Neural crest cell (in vitro differentiated cells): ENCODE results near the gene SIPA1L3. TPM values are rescaled to one million over a fixed set of nuclear protein-coding genes. Genes with fewer than 3 reads are reported as not detected.

Experiments
- DNase-seq: peaks from one replicate; pipeline ENCODE4 v3.0.0; 2021; ENCODE audit warnings: low read depth, mixed read lengths, low spot score
- H3K27ac Mint-ChIP-seq: one replicate; pipeline ENCODE4 v1.8.0; 2021; ENCODE audit warnings: mild to moderate bottlenecking, mixed read lengths; ENCODE audit not compliant: unreplicated experiment
- H3K27me3 Mint-ChIP-seq: 2 replicates; pipeline ENCODE4 v1.8.0; 2021; ENCODE audit warnings: low read depth, mild to moderate bottlenecking, mixed read lengths
- H3K36me3 Mint-ChIP-seq: 2 replicates; pipeline ENCODE4 v1.8.0; 2021; ENCODE audit warnings: low read depth, mild to moderate bottlenecking, mixed read lengths
- H3K4me1 Mint-ChIP-seq: 2 replicates; pipeline ENCODE4 v1.8.0; 2021; ENCODE audit warnings: mixed read lengths
- H3K4me3 Mint-ChIP-seq: one replicate; pipeline ENCODE4 v1.8.0; 2021; ENCODE audit warnings: mild to moderate bottlenecking, mixed read lengths
- H3K9me3 Mint-ChIP-seq: 2 replicates; pipeline ENCODE4 v1.8.0; 2021; ENCODE audit warnings: mixed read lengths
- total RNA-seq: library from RNA; stranded (reverse); gene quantifications from 2 replicates; pipeline ENCODE4 v1.2.1, GENCODE V29; 2021
- TF ChIP-seq, protein P1 (sequence below): fragments of 200-600 bp; sonication (generic); conservative IDR thresholded peaks from 2 replicates; pipeline ENCODE4 v1.5.0; 2021; ENCODE audit warnings: antibody characterized with exemption, mild to moderate bottlenecking

SIPA1L3 gene
- total RNA-seq, 1 donor from 2014 or later: 41.2 TPM

DNA sequence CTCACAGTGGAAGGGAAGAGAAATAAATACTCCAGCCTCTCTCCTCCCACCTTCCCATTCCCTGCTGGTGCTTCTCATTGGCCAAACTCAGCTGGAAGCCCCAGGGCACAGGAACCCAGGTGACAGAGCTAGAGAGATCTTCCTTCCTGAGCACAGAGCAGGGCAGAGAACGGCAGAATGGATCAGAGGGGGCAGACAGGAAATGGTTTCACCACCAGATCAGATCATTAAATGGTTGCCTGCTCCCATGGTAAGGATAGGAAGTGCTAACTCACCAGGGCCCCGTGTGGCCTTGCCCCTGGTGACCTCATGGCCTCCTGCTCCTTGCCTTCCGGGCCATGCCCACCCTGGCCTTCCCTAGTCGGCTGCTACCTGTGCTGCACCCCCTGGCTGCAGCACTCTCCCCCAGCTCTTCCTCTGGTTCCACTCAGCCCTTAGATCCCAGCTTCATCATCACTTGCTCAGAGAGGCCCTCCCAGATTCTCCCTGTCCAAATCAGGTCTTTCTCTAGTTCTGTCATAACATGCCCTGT, 208.3 kb downstream of the SIPA1L3 start:
- TF ChIP-seq, protein P1, sequence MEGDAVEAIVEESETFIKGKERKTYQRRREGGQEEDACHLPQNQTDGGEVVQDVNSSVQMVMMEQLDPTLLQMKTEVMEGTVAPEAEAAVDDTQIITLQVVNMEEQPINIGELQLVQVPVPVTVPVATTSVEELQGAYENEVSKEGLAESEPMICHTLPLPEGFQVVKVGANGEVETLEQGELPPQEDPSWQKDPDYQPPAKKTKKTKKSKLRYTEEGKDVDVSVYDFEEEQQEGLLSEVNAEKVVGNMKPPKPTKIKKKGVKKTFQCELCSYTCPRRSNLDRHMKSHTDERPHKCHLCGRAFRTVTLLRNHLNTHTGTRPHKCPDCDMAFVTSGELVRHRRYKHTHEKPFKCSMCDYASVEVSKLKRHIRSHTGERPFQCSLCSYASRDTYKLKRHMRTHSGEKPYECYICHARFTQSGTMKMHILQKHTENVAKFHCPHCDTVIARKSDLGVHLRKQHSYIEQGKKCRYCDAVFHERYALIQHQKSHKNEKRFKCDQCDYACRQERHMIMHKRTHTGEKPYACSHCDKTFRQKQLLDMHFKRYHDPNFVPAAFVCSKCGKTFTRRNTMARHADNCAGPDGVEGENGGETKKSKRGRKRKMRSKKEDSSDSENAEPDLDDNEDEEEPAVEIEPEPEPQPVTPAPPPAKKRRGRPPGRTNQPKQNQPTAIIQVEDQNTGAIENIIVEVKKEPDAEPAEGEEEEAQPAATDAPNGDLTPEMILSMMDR: no peak
- Mint-ChIP-seq H3K36me3 (peaks cover 34% of the 10 kb centered on the region), H3K27me3 (no peaks in the 10 kb centered on the region), H3K4me3 (no peak overlapping the region), H3K4me1 (no peaks in the 10 kb centered on the region), H3K9me3 (no peaks in the 10 kb centered on the region), H3K27ac (peak overlapping the region; percentile 87)
- no peak for DNase-seq

DNA sequence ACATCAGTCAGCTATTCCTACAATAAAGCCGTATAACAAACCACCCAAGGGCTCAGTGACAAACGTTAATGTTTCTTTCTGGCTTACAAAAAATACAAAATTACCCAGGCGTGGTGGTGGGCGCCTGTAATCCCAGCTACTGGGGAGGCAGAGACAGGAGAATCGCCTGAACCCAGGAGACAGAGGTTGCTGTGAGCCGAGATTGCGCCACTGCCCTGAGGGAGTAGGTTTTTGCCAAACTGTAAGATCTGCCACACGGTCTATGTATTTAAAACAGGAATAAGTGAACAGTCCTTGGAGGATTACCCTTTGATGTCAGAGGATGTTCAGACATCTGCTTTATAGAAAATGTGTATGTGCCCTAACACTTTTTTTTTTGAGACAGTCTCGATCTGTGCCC, 211.2 kb downstream of the SIPA1L3 start:
- H3K27ac Mint-ChIP-seq: no peak overlapping the region
- H3K36me3 Mint-ChIP-seq: peaks cover 40% of the 10 kb centered on the region
- peaks cover 4% of the 10 kb centered on the region for H3K9me3 Mint-ChIP-seq
- H3K4me3 Mint-ChIP-seq: no peak overlapping the region
- no peaks in the 10 kb centered on the region for H3K4me1 Mint-ChIP-seq
- no peak for DNase-seq
- TF ChIP-seq, protein P1: no peak
- H3K27me3 Mint-ChIP-seq: no peaks in the 10 kb centered on the region

DNA sequence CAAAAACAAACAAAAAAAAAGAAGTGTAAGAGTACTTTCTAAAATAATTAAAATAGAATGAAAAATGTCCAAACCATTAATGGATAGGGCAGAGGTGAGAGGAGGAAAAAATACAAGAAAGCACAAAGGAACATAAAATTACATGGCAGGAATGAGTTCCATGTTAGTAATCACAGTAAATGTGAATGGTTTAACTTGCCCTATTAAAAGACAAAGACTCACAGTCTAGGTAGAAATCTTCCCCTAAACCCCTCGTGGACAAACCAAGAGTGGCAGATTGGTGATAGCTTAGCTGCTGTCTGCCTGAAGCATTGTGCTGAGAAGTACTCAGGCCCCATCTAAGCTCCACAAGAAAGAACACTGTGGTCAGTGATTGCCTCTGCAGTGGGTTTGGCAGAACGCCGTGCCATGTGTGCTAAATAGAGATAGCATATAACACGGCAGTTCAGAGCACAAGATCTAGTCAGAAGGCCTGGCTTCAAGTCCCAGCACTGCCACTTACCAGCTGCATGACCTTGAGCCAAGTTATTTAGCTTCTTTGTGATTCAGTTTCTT, 213.5 kb downstream of the SIPA1L3 start:
- no peak for DNase-seq
- peaks cover 41% of the 10 kb centered on the region for H3K36me3 Mint-ChIP-seq
- no peaks in the 10 kb centered on the region for H3K27me3 Mint-ChIP-seq
- no peaks in the 10 kb centered on the region for H3K4me1 Mint-ChIP-seq
- H3K4me3 Mint-ChIP-seq: no peak overlapping the region
- TF ChIP-seq, protein P1: no peak
- no peak overlapping the region for H3K27ac Mint-ChIP-seq
- H3K9me3 Mint-ChIP-seq: peaks cover 4% of the 10 kb centered on the region

DNA sequence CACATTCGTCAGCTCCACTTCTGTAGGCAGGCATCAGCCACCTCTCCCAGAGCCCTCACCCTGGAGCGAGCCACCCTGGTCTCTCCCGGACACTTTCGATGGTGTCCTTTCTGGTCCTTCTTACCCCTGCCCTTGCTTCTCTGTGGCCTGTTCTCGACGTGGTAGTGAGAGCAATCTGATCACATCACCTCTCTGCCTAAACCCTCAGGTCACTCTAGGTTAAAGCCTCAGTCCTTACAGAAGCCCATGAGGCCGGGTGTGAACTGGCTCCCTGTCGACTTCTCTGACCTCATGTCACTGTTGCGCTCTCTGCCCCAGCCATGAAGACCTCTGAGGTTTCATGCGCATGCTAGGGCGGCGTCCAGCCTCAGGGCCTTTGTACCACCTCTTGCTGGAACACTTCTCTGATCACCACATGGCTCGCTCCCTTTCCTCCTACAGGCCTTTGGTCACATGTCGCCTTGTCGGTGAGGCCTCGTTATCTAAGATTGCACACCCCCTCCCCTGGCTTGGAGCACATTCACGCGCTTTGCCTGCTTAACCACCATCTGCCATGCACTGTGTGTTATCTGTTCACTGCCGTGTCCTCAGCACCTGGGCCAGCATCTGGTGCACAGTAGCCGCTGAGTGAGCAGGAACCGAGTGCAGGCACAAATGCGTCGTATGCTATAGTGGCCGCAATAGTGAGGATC, 215.5 kb downstream of the SIPA1L3 start:
- Mint-ChIP-seq H3K9me3 (peaks cover 4% of the 10 kb centered on the region), H3K4me1 (no peaks in the 10 kb centered on the region), H3K36me3 (peaks cover 47% of the 10 kb centered on the region), H3K27ac (peak overlapping the region; percentile 81), H3K4me3 (no peak overlapping the region), H3K27me3 (no peaks in the 10 kb centered on the region)
- TF ChIP-seq, protein P1: no peak
- no peak for DNase-seq

DNA sequence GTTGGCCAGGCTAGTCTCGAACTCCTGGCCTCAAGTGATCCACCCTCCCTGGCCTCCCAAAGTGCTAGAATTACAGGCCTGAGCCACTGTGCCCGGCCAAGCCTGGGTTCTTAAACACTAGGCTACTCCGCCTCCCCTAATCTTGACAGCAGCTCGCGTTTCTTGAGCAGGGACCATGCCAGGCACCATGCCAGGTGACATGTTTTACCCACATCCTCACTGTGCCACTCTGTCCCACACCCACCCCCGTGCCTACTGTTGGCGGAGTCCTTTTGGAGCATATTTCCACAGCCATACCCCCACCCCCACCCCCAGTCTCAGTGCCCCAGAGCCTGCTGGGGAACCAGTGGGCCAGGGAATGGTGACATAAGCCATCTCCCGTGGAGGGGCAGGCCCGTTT, 218.2 kb downstream of the SIPA1L3 start:
- Mint-ChIP-seq H3K4me1 (no peaks in the 10 kb centered on the region), H3K27me3 (no peaks in the 10 kb centered on the region), H3K27ac (no peak overlapping the region), H3K9me3 (peaks cover 4% of the 10 kb centered on the region), H3K36me3 (peaks cover 32% of the 10 kb centered on the region), H3K4me3 (no peak overlapping the region)
- TF ChIP-seq, protein P1: no peak
- DNase-seq: no peak
